IMR-90 (cell line): Measurements from ENCODE around the gene RGR. TPM values are rescaled to one million over a fixed set of nuclear protein-coding genes. Genes with fewer than 3 reads are reported as not detected.

Source experiments
- ATAC-seq: fragments of 200-7000 bp; cut with Tn5 transposase; 2 replicates; pipeline ENCODE4 v1.9.1; 2020; ENCODE audit warnings: low read depth, mild to moderate bottlenecking, moderate library complexity
- BruUV-seq: library from RNA; stranded (reverse); fragments of 400-500 nt; replicated peaks from 2 replicates; lab custom pipeline; 2021; lab: Mats Ljungman, UMichigan
- CTCF ChIA-PET: fragments of 300-600 bp; formaldehyde crosslinking; extraction: SDS; loops from one replicate; lab custom pipeline; 2021; ENCODE audit warnings: antibody characterized with exemption; lab: Yijun Ruan, JAX
- POLR2A ChIA-PET: fragments of 300-600 bp; sonication (Branson Sonifier 250); formaldehyde crosslinking; loops from one replicate; lab custom pipeline; 2022; ENCODE audit warnings: antibody characterized with exemption; ENCODE audit not compliant: unreplicated experiment; lab: Charles Lee
- DNase-seq: peaks from one replicate; pipeline ENCODE4 v3.0.0; 2013
- H2AFZ ChIP-seq: replicated peaks from 2 replicates; pipeline ENCODE3; 2013; ENCODE audit warnings: low read length, mild to moderate bottlenecking; ENCODE audit not compliant: poor library complexity
- H2AK5ac ChIP-seq: 2 replicates; pipeline ENCODE4 v1.6.1; 2013; ENCODE audit warnings: low read depth, low read length, inconsistent platforms
- H2AK9ac ChIP-seq: replicated peaks from 2 replicates; pipeline ENCODE3; 2013; ENCODE audit warnings: mild to moderate bottlenecking, low read depth, low read length, moderate library complexity; ENCODE audit not compliant: poor library complexity
- H2BK120ac ChIP-seq: 2 replicates; pipeline ENCODE4 v1.6.1; 2013; ENCODE audit warnings: low read depth, low read length, inconsistent platforms
- H2BK15ac ChIP-seq: 3 replicates; pipeline ENCODE4 v1.6.1; 2013; ENCODE audit warnings: low read depth, low read length, inconsistent platforms
- H2BK20ac ChIP-seq: 2 replicates; pipeline ENCODE4 v1.6.1; 2013; ENCODE audit warnings: low read depth, mild to moderate bottlenecking, inconsistent platforms, low read length, moderate library complexity
- H2BK5ac ChIP-seq: 2 replicates; pipeline ENCODE4 v1.6.1; 2013; ENCODE audit warnings: mild to moderate bottlenecking, low read depth, low read length, inconsistent platforms; ENCODE audit not compliant: poor library complexity, severe bottlenecking
- H3K14ac ChIP-seq: replicated peaks from 2 replicates; pipeline ENCODE4 v1.6.1; 2013; ENCODE audit warnings: low read depth, low read length, inconsistent platforms
- H3K18ac ChIP-seq: 2 replicates; pipeline ENCODE4 v1.6.1; 2013; ENCODE audit warnings: low read depth, low read length, control low read depth
- H3K23ac ChIP-seq: 2 replicates; pipeline ENCODE4 v1.6.1; 2013; ENCODE audit warnings: low read depth, low read length, inconsistent platforms
- H3K27ac ChIP-seq: 2 replicates; pipeline ENCODE4 v1.5.1; 2013; ENCODE audit warnings: mild to moderate bottlenecking, control low read depth, low read length; ENCODE audit not compliant: insufficient read depth
- H3K27me3 ChIP-seq: 2 replicates; pipeline ENCODE4 v1.6.1; 2013; ENCODE audit warnings: low read length; ENCODE audit not compliant: control insufficient read depth, insufficient read depth
- H3K36me3 ChIP-seq: 2 replicates; pipeline ENCODE4 v1.6.1; 2013; ENCODE audit warnings: low read length, mixed read lengths; ENCODE audit not compliant: control insufficient read depth, insufficient read depth
- H3K4ac ChIP-seq: 2 replicates; pipeline ENCODE4 v1.6.1; 2013; ENCODE audit warnings: low read depth, low read length, inconsistent platforms
- H3K4me1 ChIP-seq: 2 replicates; pipeline ENCODE4 v1.6.1; 2013; ENCODE audit warnings: low read length, mixed read lengths; ENCODE audit not compliant: control insufficient read depth, insufficient read depth
- H3K4me2 ChIP-seq: 2 replicates; pipeline ENCODE4 v1.6.1; 2013; ENCODE audit warnings: low read depth, mild to moderate bottlenecking, control low read depth, low read length, moderate library complexity
- H3K4me3 ChIP-seq: 2 replicates; pipeline ENCODE4 v1.5.1; 2013; ENCODE audit warnings: low read depth, mild to moderate bottlenecking, control low read depth, low read length, moderate library complexity; ENCODE audit not compliant: insufficient read depth
- H3K56ac ChIP-seq: 2 replicates; pipeline ENCODE4 v1.6.1; 2013; ENCODE audit warnings: low read length, inconsistent platforms; ENCODE audit not compliant: insufficient read depth; ENCODE audit errors: extremely low read depth
- H3K79me1 ChIP-seq, 2 experiments: 2 replicates each; pipeline ENCODE4 v1.6.1; 2013; ENCODE audit warnings: low read length in 2 of 2, inconsistent platforms in 1 of 2, low read depth in 1 of 2
- H3K9ac ChIP-seq: 2 replicates; pipeline ENCODE4 v1.6.1; 2013; ENCODE audit warnings: low read depth, low read length, control low read depth
- H3K9me1 ChIP-seq: 2 replicates; pipeline ENCODE4 v1.6.1; 2013; ENCODE audit warnings: low read length, inconsistent platforms; ENCODE audit not compliant: insufficient read depth
- H3K9me3 ChIP-seq: 2 replicates; pipeline ENCODE4 v1.6.1; 2013; ENCODE audit warnings: low read length; ENCODE audit not compliant: control insufficient read depth, insufficient read depth
- H4K20me1 ChIP-seq: 2 replicates; pipeline ENCODE4 v1.6.1; 2013; ENCODE audit warnings: low read length, inconsistent platforms; ENCODE audit not compliant: insufficient read depth
- H4K5ac ChIP-seq: 2 replicates; pipeline ENCODE4 v1.6.1; 2013; ENCODE audit warnings: mild to moderate bottlenecking, low read depth, low read length, control low read depth
- H4K8ac ChIP-seq, 2 experiments: 2 replicates each; pipeline ENCODE4 v1.6.1; 2013; ENCODE audit warnings: low read depth in 2 of 2, low read length in 2 of 2, control low read depth in 1 of 2, inconsistent platforms in 1 of 2
- H4K91ac ChIP-seq: 2 replicates; pipeline ENCODE4 v1.6.1; 2013; ENCODE audit warnings: low read depth, low read length, inconsistent platforms; ENCODE audit not compliant: insufficient read depth
- BHLHE40 ChIP-seq: fragments of 150-350 bp; IDR thresholded peaks from 2 replicates; pipeline ENCODE4 v1.6.1; 2016; ENCODE audit warnings: mild to moderate bottlenecking, low read depth, low read length
- CHD1 ChIP-seq: IDR thresholded peaks from 2 replicates; pipeline ENCODE4 v1.6.1; 2012; ENCODE audit warnings: low read depth, low read length, improper control_type of control experiment
- MAZ ChIP-seq: IDR thresholded peaks from 2 replicates; pipeline ENCODE4 v1.6.1; 2012; ENCODE audit warnings: low read depth, mild to moderate bottlenecking, low read length, improper control_type of control experiment, moderate library complexity, borderline replicate concordance
- RAD21 ChIP-seq: IDR thresholded peaks from 2 replicates; pipeline ENCODE4 v1.6.1; 2012; ENCODE audit warnings: low read length, improper control_type of control experiment
- WGBS, 2 experiments: methylation state at CpG; one replicate each; pipeline versions ENCODE4 v1.1.5 to v1.1.7; 2013; ENCODE audit warnings: missing lambda C conversion rate in 2 of 2; ENCODE audit not compliant: insufficient read length in 1 of 2; ENCODE audit errors: extremely low coverage in 2 of 2; 5-methylcytosine and 5-hydroxymethylcytosine counted together
- dilution Hi-C: fragments of 300-500 bp; cut with HindIII; formaldehyde crosslinking; loops from one replicate; pipeline ENCODE4 v1.14.3; 2018; ENCODE audit warnings: low sequenced_read_pairs; ENCODE audit not compliant: unreplicated experiment
- in situ Hi-C: fragments of 300-500 bp; cut with MboI; formaldehyde crosslinking; loops from 3 replicates; pipeline ENCODE4 v1.14.3; 2019; ENCODE audit warnings: low sequenced_read_pairs, inconsistent platforms, mixed read lengths
- intact Hi-C: fragments of 100-400 bp; cut with micrococcal nuclease; formaldehyde crosslinking; loops from 2 replicates; pipeline ENCODE4 v1.10.0; 2022
- polyA plus RNA-seq, 3 experiments: library from polyadenylated mRNA; depleted of rRNA; stranded (reverse); fragments of >200 nt; gene quantifications; 2 replicates each; pipeline ENCODE4 v1.2.3, GENCODE V29; 2012; ENCODE audit warnings: low replicate concordance in 1 of 3
- total RNA-seq: library from RNA; depleted of rRNA; stranded (reverse); fragments of >200 nt; gene quantifications from 2 replicates; pipeline ENCODE4 v1.2.3, GENCODE V29; 2012
- TF ChIP-seq, protein P1 (sequence below): fragments of 150-350 bp; IDR thresholded peaks from 2 replicates; pipeline ENCODE4 v1.6.1; 2016; ENCODE audit warnings: low read depth, mild to moderate bottlenecking, low read length, moderate library complexity, borderline replicate concordance

RGR gene
- total and polyA plus RNA-seq, 2 of the 4 experiments (the other 2 are of a cell fraction) = not detected

DNA sequence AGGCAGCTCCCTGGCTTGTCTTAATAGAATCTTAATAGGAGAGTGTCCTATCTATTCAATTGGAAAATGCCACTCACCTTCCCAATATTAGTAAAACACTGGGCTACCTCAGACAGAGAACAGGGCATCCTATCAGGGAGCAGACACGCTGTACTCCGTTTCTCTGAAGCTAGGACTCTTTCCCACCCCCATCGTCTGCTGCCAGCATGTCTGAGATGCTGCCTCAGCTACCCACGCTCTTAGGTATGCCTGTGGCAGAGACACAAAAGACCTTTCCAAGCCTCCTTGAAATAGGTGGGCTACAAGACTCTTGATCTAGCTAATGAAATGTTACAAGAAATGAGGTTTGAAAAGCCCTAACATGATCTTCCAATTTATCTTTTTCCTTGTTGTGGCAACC is 17.0 kb upstream of the RGR start:
- no peaks in the 10 kb centered on the region for H3K36me3 ChIP-seq
- no peak overlapping the region for H2AK9ac ChIP-seq
- no peak overlapping the region for H3K56ac ChIP-seq
- H4K8ac ChIP-seq = no peak overlapping the region
- no peak overlapping the region for H3K18ac ChIP-seq
- H3K9me1 ChIP-seq = no peaks in the 10 kb centered on the region
- H3K4me2 ChIP-seq = no peak overlapping the region
- no peak overlapping the region for H3K9ac ChIP-seq
- ATAC-seq (no peak), DNase-seq (no peak)
- no peak overlapping the region for H3K4ac ChIP-seq
- no peak overlapping the region for H2BK20ac ChIP-seq
- H3K23ac ChIP-seq = no peak overlapping the region
- no peak overlapping the region for H2BK15ac ChIP-seq
- H3K4me1 ChIP-seq = no peaks in the 10 kb centered on the region
- WGBS, 2 experiments = no CpG with 5 or more reads among the region's 4 CpGs
- no peak overlapping the region for H3K4me3 ChIP-seq
- TF ChIP-seq CHD1 = no peak
- no peak for TF ChIP-seq RAD21
- no peak for TF ChIP-seq BHLHE40
- TF ChIP-seq, protein P1, sequence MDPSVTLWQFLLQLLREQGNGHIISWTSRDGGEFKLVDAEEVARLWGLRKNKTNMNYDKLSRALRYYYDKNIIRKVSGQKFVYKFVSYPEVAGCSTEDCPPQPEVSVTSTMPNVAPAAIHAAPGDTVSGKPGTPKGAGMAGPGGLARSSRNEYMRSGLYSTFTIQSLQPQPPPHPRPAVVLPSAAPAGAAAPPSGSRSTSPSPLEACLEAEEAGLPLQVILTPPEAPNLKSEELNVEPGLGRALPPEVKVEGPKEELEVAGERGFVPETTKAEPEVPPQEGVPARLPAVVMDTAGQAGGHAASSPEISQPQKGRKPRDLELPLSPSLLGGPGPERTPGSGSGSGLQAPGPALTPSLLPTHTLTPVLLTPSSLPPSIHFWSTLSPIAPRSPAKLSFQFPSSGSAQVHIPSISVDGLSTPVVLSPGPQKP = no peak
- no peak for TF ChIP-seq MAZ
- no peak overlapping the region for H2AFZ ChIP-seq
- no peak overlapping the region for H3K27ac ChIP-seq
- H3K27me3 ChIP-seq = peaks cover 3% of the 10 kb centered on the region; the same call in 1 of the 2 replicates
- H4K20me1 ChIP-seq = no peaks in the 10 kb centered on the region; the same call in 1 of the 2 replicates
- ChIA-PET POLR2A (no interaction called here), CTCF (no interaction called here)
- in situ Hi-C loops = no loop called here
- no peak overlapping the region for H2BK5ac ChIP-seq
- dilution Hi-C loops = no loop called here
- H3K79me1 ChIP-seq = no peaks in the 10 kb centered on the region
- H3K14ac ChIP-seq = no peak overlapping the region
- H4K91ac ChIP-seq = no peak overlapping the region
- H4K5ac ChIP-seq = no peak overlapping the region
- H3K9me3 ChIP-seq = no peaks in the 10 kb centered on the region
- no peak overlapping the region for H2BK120ac ChIP-seq
- intact Hi-C loops = no loop called here
- no TSS peak for BruUV-seq
- H2AK5ac ChIP-seq = no peak overlapping the region
